Osteoblast (primary cell): ENCODE results near the gene NUDT16L1. TPM values are rescaled to one million over a fixed set of nuclear protein-coding genes. Genes with fewer than 3 reads are reported as not detected.

Experiments
- DNase-seq: peaks from one replicate; pipeline ENCODE4 v3.0.0; 2011; ENCODE audit warnings: low spot score, mixed read lengths; ENCODE audit not compliant: insufficient read length; ENCODE audit errors: missing footprints
- H2AFZ ChIP-seq: 2 replicates; pipeline ENCODE4 v1.6.0; 2011; ENCODE audit warnings: mild to moderate bottlenecking, low read length
- H3K27ac ChIP-seq: 2 replicates; pipeline ENCODE4 v1.5.1; 2011; ENCODE audit warnings: mild to moderate bottlenecking, low read depth, low read length, moderate library complexity
- H3K27me3 ChIP-seq: 2 replicates; pipeline ENCODE4 v1.6.0; 2012; ENCODE audit warnings: mild to moderate bottlenecking, control low read depth, inconsistent platforms, low read length, moderate library complexity; ENCODE audit not compliant: insufficient read depth
- H3K36me3 ChIP-seq: 2 replicates; pipeline ENCODE4 v1.5.1; 2011; ENCODE audit warnings: mild to moderate bottlenecking, low read length, control low read depth, moderate library complexity; ENCODE audit not compliant: insufficient read depth
- H3K4me1 ChIP-seq: 2 replicates; pipeline ENCODE4 v1.5.1; 2011; ENCODE audit warnings: mild to moderate bottlenecking, low read length, control low read depth, moderate library complexity; ENCODE audit not compliant: insufficient read depth
- H3K4me2 ChIP-seq: 2 replicates; pipeline ENCODE4 v1.6.0; 2011; ENCODE audit warnings: mild to moderate bottlenecking, low read length; ENCODE audit not compliant: insufficient read depth
- H3K4me3 ChIP-seq: fragments of 200-600 bp; sonication (generic); 3 replicates; pipeline ENCODE4 v1.5.1; 2012; ENCODE audit warnings: mild to moderate bottlenecking, low read length, inconsistent platforms; ENCODE audit not compliant: insufficient read depth
- H3K79me2 ChIP-seq: 2 replicates; pipeline ENCODE4 v1.6.0; 2012; ENCODE audit warnings: mild to moderate bottlenecking, low read length, control low read depth, inconsistent platforms; ENCODE audit not compliant: insufficient read depth
- H3K9me3 ChIP-seq: 2 replicates; pipeline ENCODE4 v1.5.1; 2011; ENCODE audit warnings: low read depth, low read length, control low read depth
- H4K20me1 ChIP-seq: 2 replicates; pipeline ENCODE4 v1.6.0; 2012; ENCODE audit warnings: mild to moderate bottlenecking, low read length, control low read depth; ENCODE audit not compliant: insufficient read depth
- total RNA-seq: library from RNA; depleted of rRNA; stranded (reverse); fragments of >200 nt; gene quantifications from 2 replicates; pipeline ENCODE4 v1.2.3, GENCODE V29; 2012
- TF ChIP-seq, protein P1 (sequence below): IDR thresholded peaks from 2 replicates; pipeline ENCODE4 v1.5.1; 2011; ENCODE audit warnings: mild to moderate bottlenecking, low read depth, low read length, moderate library complexity; ENCODE audit errors: extremely low read depth

Gene NUDT16L1
- total RNA-seq, 1 donor = 18.1 TPM

DNA sequence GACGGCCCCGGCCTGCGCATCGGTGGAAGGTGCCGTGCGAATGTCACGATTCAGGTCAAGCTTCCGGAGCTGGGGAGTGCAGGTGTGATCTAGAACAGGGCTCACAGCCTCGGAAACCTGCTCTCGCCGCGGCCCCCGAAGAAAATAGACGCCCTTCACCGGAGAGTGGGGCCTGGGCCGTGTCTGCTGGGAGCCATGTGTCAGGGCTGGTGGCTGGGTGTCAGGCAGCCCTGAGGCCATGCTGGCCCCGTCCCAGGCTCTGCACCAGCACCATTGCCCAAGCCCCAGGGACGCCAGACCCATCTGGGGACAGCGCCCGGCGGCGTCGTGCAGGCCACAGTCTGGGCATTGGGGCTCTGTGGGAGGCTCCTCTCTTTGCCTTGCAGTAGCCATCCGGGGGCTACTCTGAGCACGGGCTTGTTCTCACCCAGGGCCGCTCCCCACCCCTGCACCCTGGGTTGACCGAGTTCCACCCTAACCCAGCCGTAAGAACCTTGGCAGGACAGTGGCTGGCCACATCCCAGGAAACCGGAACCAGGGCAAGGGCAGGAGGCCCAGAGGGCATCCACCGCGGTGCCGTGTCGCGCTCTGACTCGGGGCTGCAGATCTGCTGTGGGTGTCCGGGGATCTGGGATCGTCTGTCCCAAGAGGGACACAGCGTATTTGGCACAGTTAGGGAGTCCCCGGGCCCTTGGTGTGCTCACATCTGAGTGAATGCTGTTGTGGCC, 5.3 kb upstream of the NUDT16L1 start:
- H3K4me3 ChIP-seq = no peak overlapping the region
- peaks cover 2% of the 10 kb centered on the region for H3K4me1 ChIP-seq
- DNase-seq = peak; percentile 69
- H3K27ac ChIP-seq = no peak overlapping the region
- H4K20me1 ChIP-seq = peaks cover 3% of the 10 kb centered on the region
- peaks cover under 1% of the 10 kb centered on the region for H3K79me2 ChIP-seq
- H3K27me3 ChIP-seq = no peaks in the 10 kb centered on the region
- no peaks in the 10 kb centered on the region for H3K9me3 ChIP-seq
- TF ChIP-seq, protein P1, sequence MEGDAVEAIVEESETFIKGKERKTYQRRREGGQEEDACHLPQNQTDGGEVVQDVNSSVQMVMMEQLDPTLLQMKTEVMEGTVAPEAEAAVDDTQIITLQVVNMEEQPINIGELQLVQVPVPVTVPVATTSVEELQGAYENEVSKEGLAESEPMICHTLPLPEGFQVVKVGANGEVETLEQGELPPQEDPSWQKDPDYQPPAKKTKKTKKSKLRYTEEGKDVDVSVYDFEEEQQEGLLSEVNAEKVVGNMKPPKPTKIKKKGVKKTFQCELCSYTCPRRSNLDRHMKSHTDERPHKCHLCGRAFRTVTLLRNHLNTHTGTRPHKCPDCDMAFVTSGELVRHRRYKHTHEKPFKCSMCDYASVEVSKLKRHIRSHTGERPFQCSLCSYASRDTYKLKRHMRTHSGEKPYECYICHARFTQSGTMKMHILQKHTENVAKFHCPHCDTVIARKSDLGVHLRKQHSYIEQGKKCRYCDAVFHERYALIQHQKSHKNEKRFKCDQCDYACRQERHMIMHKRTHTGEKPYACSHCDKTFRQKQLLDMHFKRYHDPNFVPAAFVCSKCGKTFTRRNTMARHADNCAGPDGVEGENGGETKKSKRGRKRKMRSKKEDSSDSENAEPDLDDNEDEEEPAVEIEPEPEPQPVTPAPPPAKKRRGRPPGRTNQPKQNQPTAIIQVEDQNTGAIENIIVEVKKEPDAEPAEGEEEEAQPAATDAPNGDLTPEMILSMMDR = no peak
- H3K4me2 ChIP-seq = no peak overlapping the region
- H2AFZ ChIP-seq = no peak overlapping the region
- peaks cover 27% of the 10 kb centered on the region for H3K36me3 ChIP-seq

GRCh38 chr16:4688674-4689045, 4.7 kb upstream of the NUDT16L1 start:
- peaks cover 1% of the 10 kb centered on the region for H3K79me2 ChIP-seq
- H3K9me3 ChIP-seq = no peaks in the 10 kb centered on the region
- H3K4me3 ChIP-seq = no peak overlapping the region
- no peak overlapping the region for H2AFZ ChIP-seq
- TF ChIP-seq, protein P1 = no peak
- no peak overlapping the region for H3K4me2 ChIP-seq
- peaks cover 3% of the 10 kb centered on the region for H4K20me1 ChIP-seq
- no peaks in the 10 kb centered on the region for H3K27me3 ChIP-seq
- H3K27ac ChIP-seq = no peak overlapping the region
- H3K36me3 ChIP-seq = peaks cover 21% of the 10 kb centered on the region
- peak; percentile 71 for DNase-seq
- H3K4me1 ChIP-seq = peaks cover 2% of the 10 kb centered on the region

- Histone ChIP-seq H3K4me2 (no peak overlapping the region), H4K20me1 (peaks cover 3% of the 10 kb centered on the region), H3K36me3 (peaks cover 18% of the 10 kb centered on the region), H3K4me3 (no peak overlapping the region), H2AFZ (no peak overlapping the region), H3K9me3 (no peaks in the 10 kb centered on the region), H3K4me1 (peaks cover 2% of the 10 kb centered on the region), H3K27me3 (no peaks in the 10 kb centered on the region), H3K79me2 (peaks cover 6% of the 10 kb centered on the region), H3K27ac (no peak overlapping the region)
- TF ChIP-seq, protein P1 = no peak
- peak; percentile 80 for DNase-seq
Observed at GRCh38 chr16:4689091-4689671, 4.2 kb upstream of the NUDT16L1 start.

DNA sequence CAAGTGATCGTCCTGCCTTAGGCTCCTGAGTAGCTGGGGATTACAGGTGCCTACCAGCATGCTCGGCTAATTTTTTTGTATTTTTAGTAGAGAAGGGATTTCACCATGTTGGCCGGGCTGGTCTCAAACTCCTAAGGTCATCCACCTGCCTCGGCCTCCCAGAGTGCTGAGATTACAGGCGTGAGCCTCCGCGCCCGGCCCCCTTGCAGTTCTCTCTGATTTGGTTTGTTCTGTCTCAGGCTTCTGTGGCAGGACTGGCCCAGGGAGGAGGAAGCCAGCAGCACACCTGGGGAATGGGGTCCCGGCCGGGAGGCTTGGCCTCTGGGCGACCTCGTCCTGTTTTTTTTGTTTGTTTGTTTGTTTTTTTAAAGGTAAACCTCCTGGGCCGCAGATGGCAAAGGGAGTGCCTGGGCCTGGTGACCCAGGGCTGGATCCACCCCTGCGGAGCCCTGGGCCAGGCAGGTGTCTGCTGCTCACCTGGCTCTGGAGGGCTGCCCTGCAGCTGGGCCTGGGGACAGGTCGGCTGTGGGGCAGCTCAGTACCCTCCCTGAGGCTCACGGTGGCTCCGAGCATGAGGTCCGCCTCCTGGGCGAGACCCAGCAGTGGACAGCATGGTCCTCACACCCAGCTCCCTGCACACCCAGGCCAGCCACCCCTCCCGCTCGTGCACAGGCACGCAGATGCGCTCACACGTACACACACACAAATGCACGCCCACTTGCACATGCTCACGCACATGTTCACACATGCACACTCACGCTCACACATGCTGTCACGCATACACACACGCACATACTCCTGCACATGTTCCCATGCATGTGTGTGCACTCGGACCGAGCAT, 3.3 kb upstream of the NUDT16L1 start:
- H3K27me3 ChIP-seq = no peaks in the 10 kb centered on the region
- H3K79me2 ChIP-seq = peaks cover 6% of the 10 kb centered on the region
- no peak overlapping the region for H3K4me3 ChIP-seq
- H3K36me3 ChIP-seq = peaks cover 13% of the 10 kb centered on the region
- H3K27ac ChIP-seq = no peak overlapping the region
- TF ChIP-seq, protein P1 = no peak
- no peak overlapping the region for H2AFZ ChIP-seq
- peak; percentile 53 for DNase-seq
- H3K9me3 ChIP-seq = no peaks in the 10 kb centered on the region
- H4K20me1 ChIP-seq = peaks cover 7% of the 10 kb centered on the region
- peaks cover 8% of the 10 kb centered on the region for H3K4me1 ChIP-seq
- no peak overlapping the region for H3K4me2 ChIP-seq
